GM21381 (cell line): ENCODE data around the gene IGFBP5.

ENCODE experiments used
- ATAC-seq: cut with Tn5 transposase; IDR thresholded peaks from one replicate; pipeline ENCODE4 v1.9.1; 2021; ENCODE audit warnings: mild to moderate bottlenecking, moderate library complexity; ENCODE audit not compliant: unreplicated experiment

The IGFBP5 gene

GRCh38 chr2:216670266-216671080, 24.9 kb downstream of the IGFBP5 start:
- no peak for ATAC-seq

- peak; percentile 78 for ATAC-seq
These were observed 28.7 kb downstream of the IGFBP5 start for GRCh38 chr2:216666461-216667233.

- ATAC-seq, result no peak
These were observed 29.6 kb downstream of the IGFBP5 start for GRCh38 chr2:216665717-216666116.

GRCh38 chr2:216665242-216665641, 30.1 kb downstream of the IGFBP5 start:
- no peak for ATAC-seq

- ATAC-seq, result no peak
These were observed 30.7 kb downstream of the IGFBP5 start for GRCh38 chr2:216664593-216665034.

GRCh38 chr2:216663846-216664245, 31.5 kb downstream of the IGFBP5 start:
- no peak for ATAC-seq

- no peak for ATAC-seq
These were observed 32.2 kb downstream of the IGFBP5 start for GRCh38 chr2:216663106-216663505.

GRCh38 chr2:216661639-216662375, 33.5 kb downstream of the IGFBP5 start:
- no peak for ATAC-seq

- no peak for ATAC-seq
These were observed 34.3 kb downstream of the IGFBP5 start for GRCh38 chr2:216661051-216661450.

GRCh38 chr2:216660496-216660895, 34.9 kb downstream of the IGFBP5 start:
- ATAC-seq, result no peak

- no peak for ATAC-seq
These were observed 36.1 kb downstream of the IGFBP5 start for GRCh38 chr2:216659276-216659675.

- ATAC-seq, result no peak
These were observed 36.6 kb downstream of the IGFBP5 start for GRCh38 chr2:216658757-216659156.

GRCh38 chr2:216657980-216658379, 37.4 kb downstream of the IGFBP5 start:
- ATAC-seq, result no peak

GRCh38 chr2:216657086-216657855, 38.1 kb downstream of the IGFBP5 start:
- ATAC-seq, result no peak

GRCh38 chr2:216654528-216655052, 40.8 kb downstream of the IGFBP5 start:
- no peak for ATAC-seq

GRCh38 chr2:216653931-216654365, 41.4 kb downstream of the IGFBP5 start:
- ATAC-seq, result no peak

- ATAC-seq, result no peak
These were observed 42.1 kb downstream of the IGFBP5 start for GRCh38 chr2:216653093-216653799.

GRCh38 chr2:216652566-216652965, 42.8 kb downstream of the IGFBP5 start:
- no peak for ATAC-seq

- no peak for ATAC-seq
These were observed 43.9 kb downstream of the IGFBP5 start for GRCh38 chr2:216651351-216651881.
